GM08714 (cell line): ENCODE data around the gene KRTAP19-3.

Experiments
- H3K4me3 ChIP-seq: fragments of 200-500 bp; sonication (Bioruptor generic); 2 replicates; pipeline ENCODE4 v1.5.1; 2014; ENCODE audit warnings: mild to moderate bottlenecking, low read length, inconsistent platforms
- ZNF274 ChIP-seq: IDR thresholded peaks from 2 replicates; pipeline ENCODE4 v1.6.1; 2012; ENCODE audit warnings: mild to moderate bottlenecking, low read depth, low read length

KRTAP19-3 gene

GRCh38 chr21:30447056-30447455 lies 44.8 kb downstream of the KRTAP19-3 start:
- no peak overlapping the region for H3K4me3 ChIP-seq
- TF ChIP-seq ZNF274, result no peak

DNA sequence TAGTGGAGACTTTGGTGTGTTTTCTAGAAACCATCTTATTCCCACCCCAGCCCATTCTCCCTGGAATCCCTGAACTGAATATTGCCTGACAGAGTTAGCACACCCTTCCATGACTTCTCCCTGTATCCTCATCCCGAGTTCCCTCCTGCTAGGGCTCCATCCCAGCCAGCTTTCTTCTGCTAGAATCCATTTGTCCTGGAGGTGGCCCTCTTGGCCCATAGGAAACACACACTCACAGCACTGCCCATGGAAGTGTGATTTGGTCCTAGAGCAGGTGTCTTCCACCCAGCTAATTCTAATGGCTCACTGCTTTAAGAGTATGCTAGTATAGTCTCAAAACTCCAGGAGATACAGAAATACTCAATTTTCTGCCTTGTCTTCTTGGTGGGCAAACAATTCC lies 47.6 kb downstream of the KRTAP19-3 start:
- TF ChIP-seq ZNF274, result no peak
- no peak overlapping the region for H3K4me3 ChIP-seq

GRCh38 chr21:30443226-30443625 lies 48.6 kb downstream of the KRTAP19-3 start:
- H3K4me3 ChIP-seq, result no peak overlapping the region
- no peak for TF ChIP-seq ZNF274
